Esophagus mucosa (tissue), 1 donor: Measurements from ENCODE around the gene SUN5. TPM values are rescaled to one million over a fixed set of nuclear protein-coding genes. Genes with fewer than 3 reads are reported as not detected.
"Not testable (repeated sequence)": the region's sequence is repeated elsewhere in the genome, so short reads cannot be mapped to it uniquely, and the experiment has no call there.

Experiments
- ATAC-seq: fragments of 200-7000 bp; cut with Tn5 transposase; one replicate; pipeline ENCODE4 v1.9.1; 2020
- total RNA-seq: library from RNA; stranded (reverse); gene quantifications from one replicate; pipeline ENCODE4 v1.2.4, GENCODE V29; 2023
- donor health status: DM: yes; HTN: yes; CAD: no.

SUN5 gene, protein sequence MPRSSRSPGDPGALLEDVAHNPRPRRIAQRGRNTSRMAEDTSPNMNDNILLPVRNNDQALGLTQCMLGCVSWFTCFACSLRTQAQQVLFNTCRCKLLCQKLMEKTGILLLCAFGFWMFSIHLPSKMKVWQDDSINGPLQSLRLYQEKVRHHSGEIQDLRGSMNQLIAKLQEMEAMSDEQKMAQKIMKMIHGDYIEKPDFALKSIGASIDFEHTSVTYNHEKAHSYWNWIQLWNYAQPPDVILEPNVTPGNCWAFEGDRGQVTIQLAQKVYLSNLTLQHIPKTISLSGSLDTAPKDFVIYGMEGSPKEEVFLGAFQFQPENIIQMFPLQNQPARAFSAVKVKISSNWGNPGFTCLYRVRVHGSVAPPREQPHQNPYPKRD
- total RNA-seq = not detected

DNA sequence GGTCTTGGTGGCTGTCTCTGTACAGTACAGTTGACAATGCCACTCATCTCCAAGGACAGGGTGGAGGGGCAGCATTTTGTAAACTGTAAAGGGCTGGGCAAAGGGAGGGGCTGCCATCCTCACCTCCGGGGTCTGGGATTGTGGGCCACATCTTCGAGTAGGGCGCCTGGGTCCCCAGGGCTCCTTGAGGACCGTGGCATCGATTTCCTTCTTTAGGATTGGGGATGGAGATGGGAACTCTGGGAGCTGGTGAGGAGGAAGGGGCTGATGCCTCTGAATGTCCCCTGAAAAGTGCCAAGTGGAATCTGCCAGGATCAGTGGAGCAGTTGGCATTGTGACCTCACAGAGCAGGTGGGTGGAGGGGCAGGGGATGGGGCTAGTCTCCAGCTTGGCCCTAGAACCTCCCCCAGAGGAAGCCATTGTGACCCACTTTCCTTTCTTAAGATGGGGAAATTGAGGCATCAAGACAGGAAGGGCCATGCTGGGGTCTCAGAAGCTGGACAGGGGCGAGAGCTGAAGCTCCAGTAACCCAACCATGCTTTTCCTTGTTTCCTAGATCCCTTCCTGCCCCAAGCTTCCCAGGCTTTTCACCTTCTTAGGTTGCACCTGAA, at the start of gene SUN5:
Gene SUN5, minus strand, starts transcription at position 293 of the 611 bp plus-strand sequence. Its CDS starts 93 bp downstream, at position 200.
- no peak for ATAC-seq

DNA sequence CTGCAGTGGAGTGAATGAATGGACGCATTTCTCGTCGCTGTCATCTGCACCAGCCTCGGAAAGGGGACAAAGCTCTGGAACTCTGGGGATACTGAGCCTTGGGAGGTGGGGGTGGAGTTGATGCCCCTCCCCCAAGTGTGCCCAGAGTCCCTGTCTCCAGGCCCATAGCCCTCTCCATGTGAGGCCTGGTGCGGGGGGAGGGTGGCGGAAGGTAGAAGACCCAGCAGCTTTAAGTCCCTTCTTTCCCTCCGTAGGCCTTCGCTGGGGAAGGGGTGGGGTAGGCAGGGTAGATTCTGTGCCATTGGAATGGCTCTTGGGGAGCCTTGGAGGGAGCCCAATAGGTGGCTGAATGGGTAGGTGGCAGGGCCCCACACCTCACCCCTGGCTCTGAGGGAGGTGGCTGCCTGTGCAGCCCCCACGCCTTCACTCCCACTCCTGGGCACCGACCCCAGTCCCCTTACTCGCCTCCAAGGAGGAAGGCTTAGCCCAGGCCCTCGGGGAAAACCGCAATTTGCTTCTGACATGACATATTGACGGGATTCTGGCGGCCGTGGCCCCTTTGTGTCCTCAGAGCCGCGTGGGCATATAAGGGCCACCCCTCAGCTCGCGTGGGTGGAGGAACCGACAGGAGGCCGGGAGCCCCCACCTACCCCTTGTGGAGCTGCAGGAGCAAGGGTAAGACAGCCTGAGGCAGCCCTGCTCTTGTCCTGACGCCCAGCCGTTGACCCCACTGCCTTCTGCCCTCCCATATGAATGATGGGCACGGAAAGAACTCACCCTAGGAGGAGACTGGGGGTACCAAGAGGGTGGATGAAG, 49.3 kb upstream of the SUN5 start, which contains the start of gene BPIFB3:
Gene BPIFB3, plus strand, starts transcription at position 613 of the 816 bp plus-strand sequence. CDS start 1,533 bp downstream, outside the sequence.
- no peak for ATAC-seq

DNA sequence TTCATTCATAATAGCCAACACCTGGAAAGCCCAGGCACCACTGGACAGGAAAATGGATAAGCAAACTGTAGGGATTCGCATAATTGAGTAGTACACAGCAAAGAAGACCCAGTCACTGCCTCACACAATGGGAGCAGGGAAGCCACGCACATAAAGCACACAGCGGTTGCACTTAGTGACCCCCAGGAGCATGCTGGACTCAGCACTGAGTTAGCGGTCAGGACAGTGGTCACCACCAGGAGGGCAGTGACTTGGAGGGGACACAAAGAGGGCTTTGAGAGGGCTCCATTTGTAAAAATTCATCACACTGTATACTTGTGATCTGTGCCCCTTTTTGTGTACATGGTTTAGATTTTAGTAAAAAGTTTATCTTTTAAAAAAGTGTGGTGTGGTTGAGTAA, 47.1 kb upstream of the SUN5 start:
- no peak for ATAC-seq

DNA sequence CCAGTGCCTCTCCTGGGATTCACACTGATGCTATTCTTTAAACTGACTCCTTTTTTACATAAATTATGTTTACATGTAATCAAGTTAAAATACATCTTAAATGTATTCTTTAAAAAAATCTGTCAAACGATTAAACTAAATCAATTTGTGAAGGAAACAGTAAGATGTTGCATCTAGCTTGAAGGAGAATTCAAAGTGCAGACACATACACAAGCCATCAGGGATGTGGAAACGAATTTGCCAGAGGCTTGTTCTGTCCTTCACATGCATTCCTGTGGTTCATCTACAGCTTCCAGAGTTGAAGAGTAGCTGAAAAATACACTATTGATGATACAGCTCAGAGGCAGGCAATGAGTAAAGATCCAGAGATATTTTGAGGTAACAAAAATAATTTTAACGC, 42.2 kb upstream of the SUN5 start:
- ATAC-seq = no peak

DNA sequence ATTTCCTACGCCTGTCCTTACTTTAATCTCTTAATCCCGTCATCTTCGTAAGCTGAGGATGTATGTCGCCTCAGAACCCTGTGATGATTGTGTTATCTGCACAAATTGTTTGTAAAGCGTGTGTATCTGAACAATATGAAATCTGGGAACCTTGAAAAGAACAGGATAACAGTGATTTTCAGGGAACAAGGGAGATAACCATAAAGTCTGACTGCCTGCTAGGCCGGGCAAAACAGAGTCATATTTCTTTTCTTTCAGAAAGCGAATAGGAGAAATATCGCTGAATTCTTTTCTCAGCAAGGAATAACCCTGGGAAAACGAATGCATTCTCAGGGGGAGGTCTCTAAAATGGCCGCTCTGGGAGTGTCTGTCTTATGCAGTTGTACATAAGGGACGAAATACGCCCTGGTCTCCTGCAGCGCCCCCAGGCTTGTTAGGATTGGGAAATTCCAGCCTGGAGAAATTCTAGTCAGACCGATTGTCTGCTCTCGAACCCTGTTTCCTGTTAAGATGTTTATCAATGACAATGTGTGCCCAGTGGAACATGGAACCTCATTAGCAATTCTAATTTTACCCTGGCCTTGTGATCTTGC, 41.0 kb upstream of the SUN5 start:
- not testable (repeated sequence) for ATAC-seq

DNA sequence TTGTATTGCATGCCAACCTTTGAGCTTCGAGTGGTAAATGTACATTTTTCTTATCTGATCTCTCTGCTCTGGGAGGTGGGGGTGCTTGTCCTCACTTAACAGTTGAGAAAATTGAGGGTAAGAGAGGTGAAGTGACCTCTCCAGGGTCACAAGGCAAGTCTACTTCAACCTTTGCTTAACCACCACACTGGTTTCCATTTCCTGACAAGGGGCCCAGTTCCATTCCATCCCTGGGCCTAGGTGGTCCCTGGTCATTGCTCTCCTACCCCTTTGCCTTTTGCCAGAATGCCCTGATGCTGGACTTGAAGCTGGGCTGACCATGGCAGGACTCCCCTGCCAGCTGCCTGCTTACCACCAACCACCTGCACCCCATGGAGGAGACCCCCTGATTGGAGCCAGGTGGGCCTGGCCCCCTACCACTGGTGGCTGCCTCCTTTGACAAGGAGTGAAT, 39.5 kb upstream of the SUN5 start:
- ATAC-seq = no peak

DNA sequence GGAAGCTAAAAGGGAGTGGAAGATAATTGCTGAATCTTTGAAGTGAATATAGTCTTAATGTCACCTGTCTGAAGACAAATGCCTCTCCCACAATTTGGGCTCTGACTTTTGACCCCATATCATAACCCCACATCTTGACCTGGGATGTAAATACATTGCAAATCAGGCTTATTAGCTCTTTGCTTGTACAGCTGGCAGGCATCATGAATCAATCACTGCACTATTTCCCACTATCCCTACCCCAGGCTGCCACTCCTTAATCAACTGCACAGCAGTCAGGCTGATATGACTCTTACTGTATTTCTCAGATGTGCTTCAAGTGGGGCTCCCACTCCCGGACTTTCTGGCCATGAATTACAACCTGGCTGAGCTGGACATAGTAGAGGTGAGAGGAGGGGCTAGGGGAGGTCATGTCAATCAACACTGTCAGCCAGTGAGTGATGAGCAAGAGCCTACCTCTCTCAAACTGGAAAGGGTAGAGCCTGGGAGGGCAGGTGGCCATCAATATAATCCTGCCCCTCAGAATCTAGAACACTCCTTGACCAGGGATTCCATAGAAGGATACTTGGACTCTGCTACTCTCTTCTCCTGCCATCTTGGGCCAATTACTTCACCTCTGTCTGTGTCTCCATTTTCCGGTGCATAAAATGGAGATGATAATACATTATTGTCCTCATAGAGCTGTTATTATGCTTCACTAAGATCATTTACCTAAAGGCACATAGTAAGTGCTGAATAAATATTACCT, 38.9 kb upstream of the SUN5 start:
- ATAC-seq = no peak

DNA sequence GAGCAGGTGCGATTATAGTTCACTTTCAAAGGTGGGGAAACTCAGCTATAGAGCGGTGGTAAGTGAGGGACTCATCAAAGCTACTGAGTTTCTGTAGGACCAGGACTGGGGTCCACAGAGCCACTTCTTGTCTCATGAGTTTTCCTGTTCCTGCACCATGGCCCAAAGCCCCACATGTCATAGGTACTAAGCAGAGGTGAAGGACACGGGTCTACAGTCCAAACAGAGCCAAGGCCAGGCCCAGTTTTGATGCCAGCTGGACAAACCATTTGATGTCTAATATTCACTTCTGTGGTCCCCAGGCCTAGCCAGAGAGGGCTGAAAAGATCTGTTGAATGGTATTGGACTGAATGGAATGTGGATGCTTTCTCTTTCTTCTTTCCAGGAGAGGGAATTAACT, 38.2 kb upstream of the SUN5 start:
- no peak for ATAC-seq

DNA sequence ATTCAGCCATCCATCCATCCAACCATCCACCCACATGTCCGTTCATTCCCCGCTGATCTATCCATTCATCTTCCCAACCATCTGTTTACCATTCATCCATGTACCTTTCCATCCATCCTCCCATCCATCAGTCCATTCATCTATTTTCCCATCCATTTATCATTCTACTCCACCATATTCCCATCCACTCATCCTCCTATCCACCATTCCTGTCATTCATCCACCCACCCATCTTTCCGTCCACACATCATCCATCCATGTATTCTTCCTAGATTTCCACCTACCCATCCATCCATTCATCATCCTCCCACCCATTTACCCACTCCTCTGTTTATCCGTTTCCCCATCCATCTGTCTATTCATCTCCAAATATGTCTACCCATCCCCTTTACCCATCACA, 34.0 kb upstream of the SUN5 start:
- ATAC-seq = no peak

DNA sequence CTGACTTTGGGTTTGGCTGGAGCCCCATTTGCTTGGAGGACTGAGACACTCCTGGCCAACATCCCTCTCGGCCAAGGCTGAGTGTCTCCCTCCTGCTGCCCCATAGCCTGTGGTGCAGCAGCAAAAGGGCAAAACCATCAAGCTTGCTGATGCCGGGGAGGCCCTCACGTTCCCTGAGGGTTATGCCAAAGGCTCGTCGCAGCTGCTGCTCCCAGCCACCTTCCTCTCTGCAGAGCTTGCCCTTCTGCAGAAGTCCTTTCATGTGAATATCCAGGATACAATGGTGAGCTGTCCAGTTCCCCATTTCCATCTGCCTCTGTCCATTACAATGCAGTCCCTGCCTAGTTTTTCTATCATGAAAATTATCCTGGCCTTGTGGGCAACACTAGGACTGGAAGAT, 33.2 kb upstream of the SUN5 start:
- no peak for ATAC-seq

DNA sequence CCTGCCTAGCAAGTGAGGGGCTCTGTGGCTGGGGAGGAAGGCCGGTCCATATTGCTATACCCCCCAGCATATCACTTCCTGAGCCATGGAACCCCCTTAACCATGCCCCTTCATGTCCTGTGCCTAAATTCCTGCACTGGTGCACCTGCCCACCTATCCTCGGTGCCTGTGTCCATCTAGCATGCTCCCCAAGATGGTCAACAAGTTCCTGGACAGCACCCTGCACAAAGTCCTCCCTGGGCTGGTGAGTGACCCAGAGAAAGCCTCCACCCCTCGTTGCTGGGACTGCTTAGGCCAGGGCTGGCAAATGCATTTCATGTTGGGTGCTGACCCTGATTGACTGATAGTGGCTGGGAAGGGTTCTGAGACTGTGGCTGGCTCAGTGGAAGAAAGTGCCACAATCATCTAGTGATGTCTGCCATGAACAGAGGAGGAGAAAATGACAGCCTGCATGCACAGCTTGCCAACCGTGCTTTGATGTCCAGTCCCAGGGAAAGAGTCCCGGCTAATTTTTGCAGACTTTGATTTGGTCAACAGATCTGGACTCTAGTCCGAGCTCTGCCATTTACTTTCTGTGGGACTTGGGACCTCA, 30.8 kb upstream of the SUN5 start:
- no peak for ATAC-seq

DNA sequence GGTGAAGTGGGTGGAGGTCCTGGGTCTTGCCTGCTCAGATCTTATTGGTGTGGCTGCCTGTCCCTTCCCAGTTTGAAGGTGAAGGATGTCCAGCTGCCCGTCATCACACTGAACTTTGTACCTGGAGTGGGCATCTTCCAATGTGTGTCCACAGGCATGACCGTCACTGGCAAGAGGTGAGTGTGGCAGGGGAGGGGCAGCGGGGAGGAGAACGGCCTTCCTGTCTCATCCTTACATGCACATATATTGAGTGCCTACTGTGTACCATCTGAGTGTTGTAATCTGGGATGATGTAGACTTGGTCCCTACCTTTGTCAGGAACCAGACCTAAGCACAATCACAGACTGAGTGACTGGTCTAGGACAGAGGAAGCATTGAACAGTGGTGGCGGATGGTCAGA, 29.9 kb upstream of the SUN5 start:
- no peak for ATAC-seq

DNA sequence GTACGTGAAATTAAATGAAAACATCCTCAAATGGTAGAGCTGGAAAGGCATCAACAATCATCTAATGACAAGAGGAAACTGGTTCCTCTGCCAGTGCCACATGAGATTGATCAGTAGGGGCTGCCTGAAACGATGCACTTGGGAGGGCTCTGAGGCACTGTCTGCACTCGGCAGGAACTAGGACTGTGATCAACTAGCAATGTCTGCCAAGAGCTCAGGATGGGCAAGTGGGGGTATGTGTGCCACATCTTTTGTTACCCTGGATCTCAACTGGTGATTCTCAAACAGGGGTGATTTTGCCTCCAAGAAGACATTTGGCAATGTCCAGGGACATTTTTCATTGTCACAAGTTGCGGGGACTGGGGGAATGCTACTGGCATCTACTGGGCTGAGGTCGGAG, 29.1 kb upstream of the SUN5 start:
- ATAC-seq = no peak

DNA sequence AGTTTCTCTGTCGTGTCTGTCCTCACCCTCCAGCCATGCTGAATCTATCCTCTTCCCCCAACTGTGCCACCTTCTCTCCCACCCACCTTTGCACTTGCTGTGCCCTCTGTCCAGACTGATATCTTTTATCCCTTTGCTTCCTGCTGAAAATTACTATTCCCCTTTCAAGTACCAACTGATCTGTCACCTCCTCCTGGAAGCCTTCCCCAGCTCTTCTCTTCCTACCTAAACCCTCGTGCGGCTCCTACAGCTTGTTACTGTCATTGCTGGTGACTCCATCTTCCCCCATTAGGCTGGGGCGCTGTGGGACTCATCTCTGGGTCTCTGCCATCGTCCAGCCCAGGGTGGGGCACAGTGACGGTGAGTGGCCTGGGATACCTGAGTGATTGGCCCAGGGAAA, 28.3 kb upstream of the SUN5 start:
- ATAC-seq = no peak

DNA sequence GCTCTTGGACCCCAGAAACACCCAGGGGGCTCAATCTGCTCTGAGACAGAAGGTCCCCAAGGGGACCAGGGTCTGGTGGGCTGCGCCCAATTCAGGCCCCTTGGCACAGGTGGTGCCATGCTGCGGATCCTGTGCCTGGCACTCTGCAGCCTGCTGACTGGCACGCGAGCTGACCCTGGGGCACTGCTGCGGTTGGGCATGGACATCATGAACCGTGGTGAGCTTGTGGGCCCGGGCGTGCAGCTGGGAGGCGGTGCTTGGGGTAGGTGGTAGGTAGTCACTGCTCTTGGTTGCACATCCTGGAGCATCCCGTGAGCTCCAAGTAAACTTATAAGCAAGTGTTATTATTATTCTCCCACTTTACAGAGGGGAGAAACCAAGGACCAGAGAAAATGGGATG, 27.3 kb upstream of the SUN5 start, which contains the start of gene BPIFB6:
Gene BPIFB6, plus strand, starts transcription at position 118 of the 400 bp plus-strand sequence. Its CDS starts 0 bp downstream, at position 118.
- no peak for ATAC-seq

DNA sequence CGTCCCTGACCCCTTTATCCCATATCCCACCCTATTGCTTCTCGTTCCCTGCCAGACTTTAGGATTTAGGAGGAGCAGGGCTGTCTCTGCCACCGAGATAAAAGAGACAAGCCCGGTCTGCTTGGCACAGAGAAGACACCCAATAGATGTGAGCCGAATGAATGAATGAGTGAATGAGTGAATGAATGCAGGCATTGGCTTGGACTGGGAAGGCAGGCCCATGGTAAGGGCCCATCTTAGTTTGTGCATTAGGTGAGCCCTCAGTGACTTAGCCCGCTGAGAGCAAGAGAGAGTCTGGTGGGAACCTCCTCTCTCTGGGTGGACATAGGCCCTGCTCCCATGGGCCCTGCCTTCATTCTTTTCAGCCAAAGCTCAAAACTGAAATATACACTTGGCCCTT, 26.3 kb upstream of the SUN5 start:
- no peak for ATAC-seq

DNA sequence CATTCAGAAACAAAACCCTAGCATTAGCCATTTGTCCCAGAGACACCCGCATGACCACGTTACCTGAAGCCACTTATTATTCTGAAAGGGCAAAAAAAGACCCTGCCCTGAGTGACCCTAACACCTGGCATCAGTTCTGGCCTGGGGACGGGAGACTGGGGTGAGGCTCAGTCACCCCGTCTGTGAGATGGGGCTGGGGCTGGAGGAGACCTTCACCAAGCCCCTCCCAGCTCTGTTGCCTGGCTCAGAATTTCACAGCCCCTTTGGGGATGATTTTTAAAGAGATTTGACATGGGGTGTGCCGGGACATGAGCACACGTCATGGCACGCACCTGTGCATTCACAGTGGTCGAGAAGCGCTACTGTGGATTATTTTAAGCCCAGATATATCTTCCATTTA, 25.8 kb upstream of the SUN5 start:
- ATAC-seq = no peak

DNA sequence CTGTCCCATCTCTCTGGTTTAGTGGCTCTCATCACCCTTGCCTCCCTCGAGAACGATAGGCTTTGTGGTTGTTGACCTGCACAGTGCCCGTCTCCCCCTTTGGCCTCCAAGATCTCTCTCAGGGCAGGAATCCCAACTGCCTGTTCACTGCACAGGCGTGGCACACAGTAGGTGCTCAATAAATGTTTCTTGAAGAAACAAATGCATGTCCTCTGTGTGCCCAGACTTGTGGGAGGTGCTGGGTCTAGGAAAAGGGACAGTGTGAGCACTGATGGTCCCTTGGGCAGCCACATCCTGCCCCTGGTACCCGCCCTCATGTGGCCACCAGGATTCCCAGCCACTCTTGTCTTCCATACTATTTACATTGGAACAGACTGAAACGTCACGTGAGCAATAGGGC, 24.6 kb upstream of the SUN5 start:
- no peak for ATAC-seq

DNA sequence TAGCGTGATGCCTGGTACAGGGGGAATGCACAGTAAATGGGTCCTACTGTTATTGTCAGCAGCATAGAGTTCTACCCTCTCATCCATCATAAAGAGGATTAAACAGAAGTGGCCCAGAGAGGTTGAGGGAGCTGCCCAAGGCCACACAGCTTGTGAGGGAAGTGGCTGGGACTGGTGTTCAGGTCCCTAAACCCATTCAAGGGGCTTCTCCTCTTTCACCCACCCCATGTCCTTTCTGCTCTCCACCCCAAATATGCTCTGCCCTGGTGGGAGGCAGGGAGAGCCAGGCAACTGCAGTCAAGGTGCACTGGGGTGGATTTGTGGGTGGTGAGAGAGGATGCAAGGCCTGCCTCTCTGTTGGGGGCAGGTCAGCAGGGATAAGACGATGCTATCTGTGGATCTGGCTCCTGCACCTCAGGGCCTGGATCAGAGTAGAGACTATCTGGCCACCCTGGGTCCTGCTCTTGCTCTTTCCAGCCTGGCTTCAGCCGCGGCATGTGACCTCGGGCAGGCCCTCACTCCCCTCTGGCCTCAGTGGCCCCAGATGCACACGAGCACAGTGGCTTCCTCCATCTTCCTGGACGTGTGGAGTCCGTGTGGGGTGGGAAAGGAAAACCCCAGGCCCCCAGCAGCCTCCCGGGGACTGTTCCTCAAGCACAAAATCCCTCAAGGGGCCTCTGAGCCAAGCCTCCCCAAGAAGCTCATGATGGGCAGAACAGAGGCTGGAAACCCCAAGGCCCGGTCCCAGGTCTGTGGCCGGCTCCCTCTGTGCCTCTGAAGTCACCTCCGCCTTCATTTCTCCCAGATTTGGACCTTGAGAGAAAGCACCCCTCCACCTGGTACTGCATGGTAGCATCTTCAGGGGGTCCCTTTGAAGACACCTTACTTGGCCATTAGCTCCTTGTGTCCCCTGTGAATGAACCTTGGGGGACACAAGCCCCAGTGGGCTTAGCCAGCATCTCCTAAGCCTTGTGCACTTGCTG, 23.8 kb upstream of the SUN5 start:
- ATAC-seq = no peak
